K562 (cell line): ENCODE results near the gene HSD17B12. TPM values are rescaled to one million over a fixed set of nuclear protein-coding genes. Genes with fewer than 3 reads are reported as not detected.

Experiments used
- ADNP ChIP-seq: fragments of 200-800 bp; sonication (Bioruptor generic); IDR thresholded peaks from 2 replicates; pipeline ENCODE4 v1.6.1; 2016; ENCODE audit warnings: missing genetic modification characterization, missing compliant biosample characterization
- CHCHD3 ChIP-seq: fragments of 250-450 bp; sonication (Bioruptor Pico); IDR thresholded peaks from 2 replicates; pipeline ENCODE4 v2.1.2; 2022; ENCODE audit warnings: mild to moderate bottlenecking
- CHD4 ChIP-seq: fragments of 200-600 bp; sonication (generic); IDR thresholded peaks from 3 replicates; pipeline ENCODE4 v1.6.1; 2012; ENCODE audit warnings: low read depth, mild to moderate bottlenecking, mixed read lengths, low read length, inconsistent platforms; ENCODE audit not compliant: insufficient read depth, insufficient replicate concordance, poor library complexity, severe bottlenecking
- CREBBP ChIP-seq: IDR thresholded peaks from one replicate; pipeline ENCODE4 v1.6.1; 2012; ENCODE audit warnings: low read depth, mild to moderate bottlenecking, control low read depth, inconsistent platforms, low read length
- EGR1 ChIP-seq: fragments of 450-650 bp; conservative IDR thresholded peaks from 2 replicates; pipeline ENCODE4 v1.6.1; 2017; ENCODE audit warnings: mild to moderate bottlenecking
- FOXA3 ChIP-seq, 2 experiments: fragments of 450-650 bp in 1 of 2; sonication (generic) in 1 of 2; formaldehyde crosslinking; IDR thresholded peaks in 1 of 2; conservative IDR thresholded peaks in 1 of 2; 2 replicates each; pipeline versions ENCODE4 v1.4.0 to v1.8.0; 2020 to 2022; ENCODE audit warnings: mild to moderate bottlenecking in 2 of 2, missing genetic modification reagents in 1 of 2
- HEY1 ChIP-seq: fragments of 250-450 bp; sonication (Bioruptor Pico); IDR thresholded peaks from 2 replicates; pipeline ENCODE4 v1.5.0; 2020; ENCODE audit warnings: mild to moderate bottlenecking, moderate library complexity, borderline replicate concordance
- ILK ChIP-seq: fragments of 450-650 bp; IDR thresholded peaks from 2 replicates; pipeline ENCODE4 v1.6.1; 2016; ENCODE audit warnings: missing genetic modification characterization, low read depth, mild to moderate bottlenecking, missing compliant biosample characterization, moderate library complexity, borderline replicate concordance
- JUND ChIP-seq, 2 experiments: IDR thresholded peaks; 2 replicates in 1 of 2; 3 replicates in 1 of 2; pipeline ENCODE4 v1.6.1; 2011; ENCODE audit warnings: borderline replicate concordance in 2 of 2, low read depth in 2 of 2, low read length in 2 of 2, improper control_type of control experiment in 1 of 2, missing biosample characterization in 1 of 2, missing genetic modification characterization in 1 of 2, missing genetic modification reagents in 1 of 2
- MTA3 ChIP-seq: fragments of 450-650 bp; formaldehyde crosslinking; IDR thresholded peaks from 2 replicates; pipeline ENCODE4 v1.6.1; 2017; ENCODE audit warnings: mild to moderate bottlenecking, borderline replicate concordance
- MTF1 ChIP-seq: fragments of 250-450 bp; sonication (Bioruptor Pico); IDR thresholded peaks from 2 replicates; pipeline ENCODE4 v1.9.0; 2021; ENCODE audit warnings: moderate library complexity, mild to moderate bottlenecking, inconsistent platforms, borderline replicate concordance
- NCOR1 ChIP-seq: fragments of 450-650 bp; IDR thresholded peaks from 2 replicates; pipeline ENCODE4 v1.6.1; 2016; ENCODE audit warnings: mild to moderate bottlenecking, moderate library complexity
- PRPF4 ChIP-seq: fragments of 200-400 bp; formaldehyde crosslinking; IDR thresholded peaks from one replicate; pipeline ENCODE4 v1.6.1; 2017; ENCODE audit warnings: low read length, low read depth, mild to moderate bottlenecking; ENCODE audit not compliant: insufficient read depth, poor library complexity, severe bottlenecking
- RBM39 ChIP-seq: fragments of 200-400 bp; formaldehyde crosslinking; optimal IDR thresholded peaks from 2 replicates; pipeline ENCODE3; 2018; ENCODE audit warnings: low read depth, low read length
- SOX6 ChIP-seq: fragments of 450-650 bp; IDR thresholded peaks from 2 replicates; pipeline ENCODE4 v1.6.1; 2014; ENCODE audit warnings: mild to moderate bottlenecking
- TBP ChIP-seq: optimal IDR thresholded peaks from 2 replicates; pipeline ENCODE3; 2011; ENCODE audit warnings: low read depth, low read length, improper control_type of control experiment
- TOE1 ChIP-seq, 2 experiments: fragments of 450-650 bp in 1 of 2; sonication (generic) in 1 of 2; formaldehyde crosslinking in 1 of 2; IDR thresholded peaks; 2 replicates each; pipeline versions ENCODE4 v1.7.1 to v1.8.0; 2016 to 2022; ENCODE audit warnings: borderline replicate concordance in 2 of 2, mild to moderate bottlenecking in 2 of 2, antibody characterized with exemption in 1 of 2, inconsistent platforms in 1 of 2, low read depth in 1 of 2, missing genetic modification reagents in 1 of 2, moderate library complexity in 1 of 2
- ZBED1 ChIP-seq: IDR thresholded peaks from 2 replicates; pipeline ENCODE4 v1.6.1; 2014
- ZNF212 ChIP-seq: fragments of 450-650 bp; formaldehyde crosslinking; IDR thresholded peaks from 2 replicates; pipeline ENCODE4 v1.4.0; 2020; ENCODE audit warnings: mild to moderate bottlenecking
- polyA plus RNA-seq, 8 experiments: library from polyadenylated mRNA; depleted of rRNA in 4 of 8; stranded (reverse) in 5 of 8; unstranded in 3 of 8; fragments of >200 nt; fragmentation: Nextera tagmentation in 2 of 8; fragmentation: Illumina TruSeq in 1 of 8; extraction: Ambion mirVana in 2 of 8; extraction: Trizol in 1 of 8; gene quantifications; 2 replicates each; pipeline versions ENCODE4 v1.2.1 to v1.2.3, GENCODE V29; 2011 to 2014; ENCODE audit warnings: inconsistent platforms in 1 of 8, missing spikeins in 1 of 8
- total RNA-seq, 7 experiments: library from RNA; depleted of rRNA in 6 of 7; stranded (reverse); fragments of >200 nt in 6 of 7; fragmentation: Illumina TruSeq in 2 of 7; extraction: Trizol in 2 of 7; gene quantifications; 2 replicates each; pipeline versions ENCODE4 v1.2.1 to v1.2.3, GENCODE V29; 2011 to 2021; ENCODE audit warnings: low replicate concordance in 1 of 7
- TF ChIP-seq, protein P1 (sequence below), 2 experiments: fragments of 250-450 bp in 1 of 2; fragments of 450-650 bp in 1 of 2; sonication (Bioruptor Pico) in 1 of 2; IDR thresholded peaks; 2 replicates each; pipeline versions ENCODE4 v1.6.1 to v1.8.0; 2016 to 2021; ENCODE audit warnings: mild to moderate bottlenecking in 2 of 2, moderate library complexity in 2 of 2, missing compliant biosample characterization in 1 of 2, missing genetic modification characterization in 1 of 2
- TF ChIP-seq, protein P2 (sequence below), 2 experiments: IDR thresholded peaks in 1 of 2; conservative IDR thresholded peaks in 1 of 2; 2 replicates each; pipeline ENCODE4 v1.6.1; 2016; ENCODE audit warnings: low read depth in 2 of 2, mild to moderate bottlenecking in 1 of 2, missing compliant biosample characterization in 1 of 2, missing genetic modification characterization in 1 of 2, moderate library complexity in 1 of 2
- TF ChIP-seq, protein P3 (sequence below), 3 experiments: fragments of 200-800 bp in 1 of 3; sonication (Bioruptor generic) in 1 of 3; sonication (generic) in 1 of 3; formaldehyde crosslinking in 1 of 3; IDR thresholded peaks; 2 replicates each; pipeline versions ENCODE4 v1.6.1 to v1.8.0; 2016 to 2022; ENCODE audit warnings: mild to moderate bottlenecking in 2 of 3, missing compliant biosample characterization in 2 of 3, missing genetic modification characterization in 2 of 3, missing genetic modification reagents in 1 of 3

The HSD17B12 gene
- total and polyA plus RNA-seq, 9 of the 15 experiments (the other 6 are each of a cell fraction or from before 2014, with no cell fraction given) = 9.1 to 34.5 (median 23.3) TPM

DNA sequence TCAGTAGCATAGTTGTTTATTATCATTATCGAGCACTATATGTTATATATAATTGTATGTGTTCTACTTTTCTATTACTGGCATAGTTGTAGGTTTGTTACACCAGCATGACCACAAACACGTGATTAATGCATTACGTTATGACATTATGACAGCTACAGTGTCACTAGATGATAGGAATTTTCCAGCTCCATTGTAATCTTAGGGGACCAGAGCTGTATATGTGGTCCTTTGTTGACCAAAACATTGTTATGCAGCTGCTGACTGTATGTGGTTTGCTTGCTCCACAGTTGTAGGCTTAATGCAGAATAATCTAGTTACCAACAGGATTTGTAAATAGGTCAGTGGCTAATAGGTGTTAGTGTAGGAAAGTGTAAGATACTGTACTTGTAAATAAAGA lies 66.1 kb downstream of the HSD17B12 start (continued):
- TF ChIP-seq, protein P1, sequence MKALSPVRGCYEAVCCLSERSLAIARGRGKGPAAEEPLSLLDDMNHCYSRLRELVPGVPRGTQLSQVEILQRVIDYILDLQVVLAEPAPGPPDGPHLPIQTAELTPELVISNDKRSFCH (CRISPR knock-in tag; IDR thresholded peaks at IDR 0.05) = no peak
- TF ChIP-seq, protein P1 (tag; IDR thresholded peaks at IDR 0.05) = peak; percentile 26; the same call in 1 of the 2 replicates
- TF ChIP-seq CHCHD3 (CRISPR knock-in tag) (no peak), TBP (no peak), ILK (tag) (no peak), HEY1 (no peak), TOE1 (IDR thresholded peaks at IDR 0.05; ENCODE audit: borderline replicate concordance) (peak; percentile 54; the same call in 1 of the 2 replicates), TOE1 (CRISPR knock-in tag; IDR thresholded peaks at IDR 0.05; ENCODE audit: borderline replicate concordance, low read depth) (no peak), ZNF212 (CRISPR knock-in tag) (no peak), PRPF4 (no peak), SOX6 (peak; percentile 88), JUND (IDR thresholded peaks at IDR 0.05; ENCODE audit: borderline replicate concordance, low read depth, low read length) (peak; percentile 68; the same call in 1 of the 2 replicates), JUND (tag; IDR thresholded peaks at IDR 0.05; ENCODE audit: borderline replicate concordance, low read depth, low read length) (peak; percentile 70; the same call in 1 of the 3 replicates), ZBED1 (no peak), FOXA3 (CRISPR knock-in tag; conservative IDR thresholded peaks at IDR 0.05 in 1 of 2, IDR thresholded peaks at IDR 0.05 in 1 of 2) (peak; percentile 82 to 89), ADNP (tag) (no peak), CREBBP (no peak), CHD4 (no peak), MTF1 (no peak), NCOR1 (peak; percentile 56), RBM39 (no peak), MTA3 (no peak), EGR1 (no peak)
- TF ChIP-seq, protein P2, sequence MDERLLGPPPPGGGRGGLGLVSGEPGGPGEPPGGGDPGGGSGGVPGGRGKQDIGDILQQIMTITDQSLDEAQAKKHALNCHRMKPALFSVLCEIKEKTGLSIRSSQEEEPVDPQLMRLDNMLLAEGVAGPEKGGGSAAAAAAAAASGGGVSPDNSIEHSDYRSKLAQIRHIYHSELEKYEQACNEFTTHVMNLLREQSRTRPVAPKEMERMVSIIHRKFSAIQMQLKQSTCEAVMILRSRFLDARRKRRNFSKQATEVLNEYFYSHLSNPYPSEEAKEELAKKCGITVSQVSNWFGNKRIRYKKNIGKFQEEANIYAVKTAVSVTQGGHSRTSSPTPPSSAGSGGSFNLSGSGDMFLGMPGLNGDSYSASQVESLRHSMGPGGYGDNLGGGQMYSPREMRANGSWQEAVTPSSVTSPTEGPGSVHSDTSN (CRISPR knock-in tag; IDR thresholded peaks at IDR 0.05; ENCODE audit: low read depth) = no peak
- TF ChIP-seq, protein P2 (tag; conservative IDR thresholded peaks at IDR 0.05; ENCODE audit: low read depth) = peak; percentile 59; the same call in 1 of the 2 replicates
- TF ChIP-seq, protein P3, sequence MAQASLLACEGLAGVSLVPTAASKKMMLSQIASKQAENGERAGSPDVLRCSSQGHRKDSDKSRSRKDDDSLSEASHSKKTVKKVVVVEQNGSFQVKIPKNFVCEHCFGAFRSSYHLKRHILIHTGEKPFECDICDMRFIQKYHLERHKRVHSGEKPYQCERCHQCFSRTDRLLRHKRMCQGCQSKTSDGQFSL (CRISPR knock-in tag; IDR thresholded peaks at IDR 0.05) = no peak
- TF ChIP-seq, protein P3 (tag; IDR thresholded peaks at IDR 0.05) = no peak
